Fibroblast of villous mesenchyme (primary cell): ENCODE data around the gene CFHR5. TPM values are rescaled to one million over a fixed set of nuclear protein-coding genes. Genes with fewer than 3 reads are reported as not detected.
"Not testable (repeated sequence)": the region's sequence is repeated elsewhere in the genome, so short reads cannot be mapped to it uniquely, and the experiment has no call there.

ENCODE experiments used
- DNase-seq: peaks from one replicate; pipeline ENCODE4 v3.0.0-alpha.2; 2010; ENCODE audit warnings: low read depth
- H3K4me3 ChIP-seq: 2 replicates; pipeline ENCODE4 v1.5.1; 2011; ENCODE audit warnings: low read depth, mild to moderate bottlenecking, low read length
- total RNA-seq: library from RNA; depleted of rRNA; stranded (reverse); fragments of >200 nt; gene quantifications from 2 replicates; pipeline ENCODE4 v1.2.3, GENCODE V29; 2012
- TF ChIP-seq, protein P1 (sequence below): IDR thresholded peaks from 2 replicates; pipeline ENCODE4 v1.5.1; 2012; ENCODE audit warnings: low read depth, mild to moderate bottlenecking, low read length; ENCODE audit not compliant: insufficient read depth

Gene CFHR5
- total RNA-seq, 1 donor = not detected

DNA sequence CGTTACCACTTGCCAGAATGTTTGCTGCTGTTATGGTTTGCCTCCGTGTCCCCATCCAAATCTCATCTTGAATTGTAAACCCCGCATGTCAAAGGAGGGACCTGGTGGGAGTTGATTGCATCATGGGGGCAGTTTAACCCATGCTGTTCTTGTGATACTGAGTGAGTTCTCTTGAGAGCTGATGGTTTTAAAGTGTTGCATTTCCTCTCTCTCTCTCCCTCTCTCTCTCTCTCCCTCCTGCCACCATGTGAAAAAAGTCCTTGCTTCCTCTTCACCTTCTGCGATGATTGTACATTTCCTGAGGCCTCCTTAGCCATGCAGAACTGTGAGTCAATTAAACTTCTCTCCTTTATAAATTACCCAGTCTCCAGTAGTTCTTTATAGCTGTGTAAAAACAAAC is 44.4 kb downstream of the CFHR5 start:
- TF ChIP-seq, protein P1, sequence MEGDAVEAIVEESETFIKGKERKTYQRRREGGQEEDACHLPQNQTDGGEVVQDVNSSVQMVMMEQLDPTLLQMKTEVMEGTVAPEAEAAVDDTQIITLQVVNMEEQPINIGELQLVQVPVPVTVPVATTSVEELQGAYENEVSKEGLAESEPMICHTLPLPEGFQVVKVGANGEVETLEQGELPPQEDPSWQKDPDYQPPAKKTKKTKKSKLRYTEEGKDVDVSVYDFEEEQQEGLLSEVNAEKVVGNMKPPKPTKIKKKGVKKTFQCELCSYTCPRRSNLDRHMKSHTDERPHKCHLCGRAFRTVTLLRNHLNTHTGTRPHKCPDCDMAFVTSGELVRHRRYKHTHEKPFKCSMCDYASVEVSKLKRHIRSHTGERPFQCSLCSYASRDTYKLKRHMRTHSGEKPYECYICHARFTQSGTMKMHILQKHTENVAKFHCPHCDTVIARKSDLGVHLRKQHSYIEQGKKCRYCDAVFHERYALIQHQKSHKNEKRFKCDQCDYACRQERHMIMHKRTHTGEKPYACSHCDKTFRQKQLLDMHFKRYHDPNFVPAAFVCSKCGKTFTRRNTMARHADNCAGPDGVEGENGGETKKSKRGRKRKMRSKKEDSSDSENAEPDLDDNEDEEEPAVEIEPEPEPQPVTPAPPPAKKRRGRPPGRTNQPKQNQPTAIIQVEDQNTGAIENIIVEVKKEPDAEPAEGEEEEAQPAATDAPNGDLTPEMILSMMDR = no peak
- no peak overlapping the region for H3K4me3 ChIP-seq
- DNase-seq = no peak

DNA sequence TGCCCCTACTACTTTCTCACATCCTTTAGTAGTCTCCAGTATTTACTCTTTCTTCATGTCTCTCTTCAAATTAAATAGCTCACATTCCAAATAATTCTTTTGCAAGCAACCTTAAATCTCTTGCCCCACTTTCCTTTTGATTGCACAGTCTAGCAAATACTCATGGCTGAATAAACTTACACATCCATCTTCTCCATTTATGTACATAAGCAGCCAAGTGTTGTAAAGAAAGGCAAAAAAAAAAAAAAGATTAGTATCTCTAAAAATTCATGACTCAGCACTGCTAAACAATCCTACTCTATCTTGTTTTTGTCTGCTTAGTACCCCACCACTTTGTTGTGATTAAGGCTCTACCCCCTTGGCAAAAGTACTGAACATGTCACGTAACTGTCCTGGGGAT is 47.1 kb downstream of the CFHR5 start:
- DNase-seq = no peak
- H3K4me3 ChIP-seq = no peak overlapping the region
- TF ChIP-seq, protein P1 = no peak

DNA sequence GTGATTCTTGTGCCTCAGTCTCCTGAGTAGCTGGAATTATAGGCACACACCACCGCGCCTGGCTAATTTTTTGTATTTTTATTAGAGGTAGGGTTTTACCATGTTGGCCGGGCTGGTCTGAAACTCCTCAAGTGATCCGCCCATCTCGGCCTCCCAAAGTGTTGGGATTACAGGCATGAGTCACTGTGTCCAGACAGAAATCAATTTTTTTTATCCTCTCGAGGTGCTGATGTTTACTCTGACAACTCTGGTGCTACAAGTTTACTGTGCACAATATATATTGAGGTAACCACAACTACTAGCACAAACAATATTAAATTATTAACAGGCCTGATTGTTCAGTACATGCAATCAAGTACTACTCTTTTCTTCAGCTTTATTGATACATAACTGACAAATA is 50.0 kb downstream of the CFHR5 start:
- H3K4me3 ChIP-seq = no peak overlapping the region
- TF ChIP-seq, protein P1 = no peak
- no peak for DNase-seq

DNA sequence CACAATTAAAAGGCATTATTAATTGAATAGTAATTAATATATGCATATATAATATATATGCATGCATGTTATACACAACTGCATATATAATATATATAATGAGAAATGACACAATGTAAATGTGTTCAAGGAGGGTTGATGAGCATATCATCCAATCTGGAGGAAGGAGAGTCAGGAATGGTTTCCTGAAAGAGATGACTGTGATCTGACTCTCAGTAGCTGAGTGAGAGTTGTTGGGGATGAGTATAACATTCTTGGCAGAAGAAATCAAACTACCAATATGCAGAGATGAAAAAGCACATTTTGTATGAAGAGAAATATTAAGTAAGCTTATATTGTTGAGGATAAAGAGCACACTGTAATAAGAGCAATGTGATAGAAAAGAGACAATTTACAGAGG is 52.4 kb downstream of the CFHR5 start:
- DNase-seq = no peak
- TF ChIP-seq, protein P1 = no peak

DNA sequence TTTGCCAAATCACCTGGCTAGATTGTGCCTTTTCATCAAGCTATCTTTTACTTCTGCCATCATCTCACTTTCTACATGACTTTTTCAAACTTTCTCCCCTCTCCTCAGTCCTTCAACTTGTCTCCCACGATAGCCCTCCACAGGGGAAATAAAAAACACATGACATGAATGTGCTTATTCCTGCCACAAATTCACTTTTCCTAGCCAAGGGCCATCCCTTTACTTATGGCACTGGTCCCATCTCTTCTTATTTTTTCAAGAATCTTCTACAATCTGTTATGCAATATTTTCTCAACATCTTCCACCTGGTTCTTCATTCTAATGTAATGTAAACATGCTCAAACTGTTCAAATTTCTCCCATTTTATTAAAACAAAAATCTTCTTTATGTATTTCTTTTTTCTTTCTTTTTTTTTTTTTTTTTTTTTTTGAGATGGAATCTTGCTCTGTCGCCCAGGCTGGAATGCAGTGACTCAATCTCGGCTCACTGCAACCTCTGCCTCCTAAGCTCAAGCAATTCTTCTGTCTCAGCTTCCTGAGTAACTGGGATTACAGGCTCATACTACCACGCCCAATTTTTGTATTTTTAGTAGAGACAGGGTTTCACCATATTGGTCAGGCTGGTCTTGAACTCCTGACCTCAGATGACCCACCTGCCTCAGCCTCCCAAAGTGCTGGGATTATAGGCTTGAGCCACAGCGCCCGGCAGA is 57.4 kb downstream of the CFHR5 start:
- H3K4me3 ChIP-seq = not testable (repeated sequence)
- peak; percentile 6 for DNase-seq

More for the DNA sequence above, 52.4 kb downstream of the CFHR5 start:
- H3K4me3 ChIP-seq = no peak overlapping the region

DNA sequence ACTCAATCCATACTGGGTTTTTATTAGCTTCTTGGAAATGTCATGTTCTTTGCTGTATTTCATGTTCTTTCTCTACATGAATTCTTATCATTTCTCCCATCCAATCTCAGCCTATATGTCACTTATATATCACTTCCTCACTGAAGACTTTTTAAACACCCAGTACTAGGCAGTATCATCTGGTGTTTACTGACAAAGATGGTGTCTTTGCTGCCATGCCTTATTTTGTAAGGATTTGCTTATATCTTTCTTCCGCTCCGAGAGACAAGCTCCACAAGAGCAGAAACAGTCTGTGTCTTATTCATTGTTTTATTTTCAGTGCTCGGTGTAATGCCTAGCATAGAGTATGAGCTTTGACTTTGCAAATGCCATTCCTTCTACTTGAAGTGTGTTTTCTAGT is 59.5 kb downstream of the CFHR5 start:
- TF ChIP-seq, protein P1 = no peak
- DNase-seq = no peak
- no peak overlapping the region for H3K4me3 ChIP-seq

DNA sequence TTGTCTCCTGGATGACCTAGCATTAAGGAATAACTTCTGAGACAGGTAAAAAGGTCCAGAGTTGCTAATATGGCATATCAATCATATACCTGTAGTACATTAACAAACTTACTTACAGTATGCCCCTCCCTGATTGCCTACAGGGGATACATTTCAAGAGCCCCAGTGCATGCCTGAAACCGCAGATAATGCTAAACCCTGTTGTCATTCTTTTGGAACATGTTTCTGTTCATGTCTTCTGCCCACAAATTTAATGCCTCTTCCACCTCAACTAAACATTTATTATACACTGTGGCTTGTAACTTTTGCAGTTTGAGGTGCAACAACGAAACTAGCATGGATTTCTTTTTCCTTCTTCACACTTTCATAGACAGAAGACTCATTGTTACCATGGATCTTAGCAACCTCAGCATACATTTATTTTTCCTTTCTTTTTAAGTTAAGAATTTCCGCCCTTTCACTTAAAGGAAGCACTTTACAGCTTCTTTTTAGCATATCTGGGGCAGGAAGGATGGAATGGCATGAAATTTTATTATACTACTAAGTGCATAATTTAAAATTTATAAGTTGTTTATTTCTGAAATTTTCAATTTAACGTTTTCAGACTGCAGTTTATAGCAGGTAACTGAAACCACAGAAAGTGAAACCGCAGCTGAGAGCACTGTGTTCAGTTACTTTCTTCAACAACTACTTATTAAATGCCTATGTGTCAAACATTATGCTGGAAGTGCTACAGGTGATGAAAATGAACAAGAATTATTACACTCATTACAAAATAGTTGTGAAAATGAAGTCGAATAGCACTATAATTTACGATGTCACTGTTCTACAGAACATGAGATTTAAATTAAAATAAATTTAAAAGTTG is 64.4 kb downstream of the CFHR5 start:
- H3K4me3 ChIP-seq = no peak overlapping the region
- TF ChIP-seq, protein P1 = no peak
- DNase-seq = no peak
